Measurements from ENCODE around the gene MPV17. TPM values are rescaled to one million over a fixed set of nuclear protein-coding genes. Genes with fewer than 3 reads are reported as not detected.

Gene MPV17
- total RNA-seq, 6 experiments from 2014 or later: 72.5 to 89.8 (median 83.5) TPM

GRCh38 chr2:27307287-27307544 lies 15.7 kb downstream of the MPV17 start:
- no peak for TF ChIP-seq CTCF (IDR thresholded peaks at IDR 0.05)
- DNase-seq: no peak
- peaks cover 22% of the 10 kb centered on the region for H3K36me3 Mint-ChIP-seq (ENCODE audit: low read depth)
- H3K4me3 Mint-ChIP-seq: no peak overlapping the region
- no peaks in the 10 kb centered on the region for H3K9me3 Mint-ChIP-seq
- no peaks in the 10 kb centered on the region for H3K4me1 Mint-ChIP-seq (ENCODE audit: low read depth)
- no peak overlapping the region for H3K27ac Mint-ChIP-seq
- H3K27me3 Mint-ChIP-seq (ENCODE audit: insufficient read depth): peaks cover 21% of the 10 kb centered on the region

- H3K27me3 Mint-ChIP-seq (ENCODE audit: insufficient read depth): peaks cover 20% of the 10 kb centered on the region
- H3K36me3 Mint-ChIP-seq (ENCODE audit: low read depth): peaks cover 22% of the 10 kb centered on the region
- no peak for TF ChIP-seq CTCF (IDR thresholded peaks at IDR 0.05)
- no peak for DNase-seq
- H3K27ac Mint-ChIP-seq: no peak overlapping the region
- no peak overlapping the region for H3K4me3 Mint-ChIP-seq
- no peaks in the 10 kb centered on the region for H3K4me1 Mint-ChIP-seq (ENCODE audit: low read depth)
- H3K9me3 Mint-ChIP-seq: no peaks in the 10 kb centered on the region
Observed at GRCh38 chr2:27306573-27307286, 16.2 kb downstream of the MPV17 start.

- Mint-ChIP-seq H3K36me3 (ENCODE audit: low read depth) (peaks cover 16% of the 10 kb centered on the region), H3K4me1 (ENCODE audit: low read depth) (no peaks in the 10 kb centered on the region)
Observed at GRCh38 chr2:27306136-27306535, 16.8 kb downstream of the MPV17 start.

GRCh38 chr2:27305516-27305915 lies 17.4 kb downstream of the MPV17 start:
- H3K9me3 Mint-ChIP-seq: no peaks in the 10 kb centered on the region
- peaks cover 20% of the 10 kb centered on the region for H3K27me3 Mint-ChIP-seq (ENCODE audit: insufficient read depth)
- peaks cover 14% of the 10 kb centered on the region for H3K36me3 Mint-ChIP-seq (ENCODE audit: low read depth)
- TF ChIP-seq CTCF (IDR thresholded peaks at IDR 0.05): no peak
- no peak for DNase-seq
- H3K4me3 Mint-ChIP-seq: no peak overlapping the region
- H3K4me1 Mint-ChIP-seq (ENCODE audit: low read depth): no peaks in the 10 kb centered on the region
- H3K27ac Mint-ChIP-seq: no peak overlapping the region

More at GRCh38 chr2:27306136-27306535, 16.8 kb downstream of the MPV17 start:
- no peak for TF ChIP-seq CTCF (IDR thresholded peaks at IDR 0.05)
- Mint-ChIP-seq H3K27ac (no peak overlapping the region), H3K27me3 (ENCODE audit: insufficient read depth) (peaks cover 20% of the 10 kb centered on the region), H3K9me3 (no peaks in the 10 kb centered on the region), H3K4me3 (no peak overlapping the region)
- DNase-seq: no peak

GRCh38 chr2:27304488-27305240 lies 18.2 kb downstream of the MPV17 start:
- Mint-ChIP-seq H3K4me3 (no peak overlapping the region), H3K4me1 (ENCODE audit: low read depth) (no peaks in the 10 kb centered on the region), H3K36me3 (ENCODE audit: low read depth) (peaks cover 11% of the 10 kb centered on the region), H3K9me3 (no peaks in the 10 kb centered on the region), H3K27ac (no peak overlapping the region), H3K27me3 (ENCODE audit: insufficient read depth) (peaks cover 20% of the 10 kb centered on the region)
- DNase-seq: no peak
- TF ChIP-seq CTCF (IDR thresholded peaks at IDR 0.05): no peak
